Liver (tissue), 9 donors: ENCODE data around the gene COL4A4. TPM values are rescaled to one million over a fixed set of nuclear protein-coding genes. Genes with fewer than 3 reads are reported as not detected.

ENCODE experiments used
- DNase-seq: peaks from one replicate; pipeline ENCODE4 v3.0.0-alpha.2; 2017; ENCODE audit warnings: low spot score
- H3K27ac ChIP-seq, 2 donors: one replicate each; pipeline ENCODE4 v1.7.0; 2013; ENCODE audit warnings: inconsistent platforms in 2 of 2, low read length in 2 of 2, control low read depth in 1 of 2, low read depth in 1 of 2, mild to moderate bottlenecking in 1 of 2
- H3K27me3 ChIP-seq, 4 donors: one replicate each; pipeline versions ENCODE4 v1.6.1 to v1.7.0; 2013; ENCODE audit warnings: low read length in 3 of 4, inconsistent platforms in 1 of 4, mild to moderate bottlenecking in 1 of 4, moderate library complexity in 1 of 4; ENCODE audit not compliant: control insufficient read depth in 4 of 4, insufficient read depth in 4 of 4
- H3K36me3 ChIP-seq, 4 donors: one replicate each; pipeline versions ENCODE4 v1.6.1 to v1.7.0; 2013; ENCODE audit warnings: low read length in 3 of 4, mild to moderate bottlenecking in 3 of 4, low read depth in 1 of 4, moderate library complexity in 1 of 4; ENCODE audit not compliant: control insufficient read depth in 4 of 4, insufficient read depth in 3 of 4
- H3K4me1 ChIP-seq, 4 donors: one replicate each; pipeline versions ENCODE4 v1.6.1 to v1.7.0; 2013; ENCODE audit warnings: low read length in 3 of 4, mild to moderate bottlenecking in 3 of 4, moderate library complexity in 1 of 4; ENCODE audit not compliant: control insufficient read depth in 4 of 4, insufficient read depth in 4 of 4
- H3K4me3 ChIP-seq, 3 donors: one replicate each; pipeline versions ENCODE4 v1.6.1 to v1.7.0; 2013; ENCODE audit warnings: low read length in 3 of 3, control low read depth in 1 of 3, low read depth in 1 of 3, mild to moderate bottlenecking in 1 of 3
- H3K9ac ChIP-seq, 2 donors: one replicate each; pipeline ENCODE4 v1.7.0; 2013; ENCODE audit warnings: low read length in 2 of 2, mild to moderate bottlenecking in 2 of 2, moderate library complexity in 2 of 2, control low read depth in 1 of 2, low read depth in 1 of 2
- H3K9me3 ChIP-seq, 4 donors: one replicate each; pipeline versions ENCODE4 v1.6.1 to v1.7.0; 2013; ENCODE audit warnings: low read length in 3 of 4; ENCODE audit not compliant: control insufficient read depth in 4 of 4
- EGR1 ChIP-seq, 2 donors: IDR thresholded peaks; 2 replicates each; pipeline ENCODE4 v1.6.1; 2016 to 2018; ENCODE audit warnings: antibody characterized with exemption in 2 of 2, low read depth in 2 of 2
- FOXA1 ChIP-seq: IDR thresholded peaks from 2 replicates; pipeline ENCODE4 v1.6.1; 2016; ENCODE audit warnings: antibody characterized with exemption
- FOXA2 ChIP-seq: IDR thresholded peaks from 2 replicates; pipeline ENCODE4 v1.6.1; 2016; ENCODE audit warnings: antibody characterized with exemption
- GABPA ChIP-seq, 2 donors: IDR thresholded peaks in 1 of 2; conservative IDR thresholded peaks in 1 of 2; 2 replicates each; pipeline ENCODE4 v1.6.1; 2016; ENCODE audit warnings: antibody characterized with exemption in 2 of 2, mild to moderate bottlenecking in 1 of 2, moderate library complexity in 1 of 2
- HNF4G ChIP-seq: IDR thresholded peaks from 2 replicates; pipeline ENCODE4 v1.6.1; 2016; ENCODE audit warnings: antibody characterized with exemption
- JUND ChIP-seq, 2 donors: IDR thresholded peaks; 2 replicates each; pipeline ENCODE4 v1.6.1; 2016; ENCODE audit warnings: antibody characterized with exemption in 2 of 2
- NR2F2 ChIP-seq: IDR thresholded peaks from 2 replicates; pipeline ENCODE4 v1.6.1; 2016; ENCODE audit warnings: antibody characterized with exemption
- RAD21 ChIP-seq, 2 donors: IDR thresholded peaks; 2 replicates each; pipeline ENCODE4 v1.6.1; 2016; ENCODE audit warnings: antibody characterized with exemption in 2 of 2, mild to moderate bottlenecking in 2 of 2
- RXRA ChIP-seq, 2 donors: IDR thresholded peaks; 2 replicates each; pipeline ENCODE4 v1.6.1; 2017 to 2018; ENCODE audit warnings: antibody characterized with exemption in 2 of 2, mild to moderate bottlenecking in 1 of 2
- SP1 ChIP-seq: IDR thresholded peaks from 2 replicates; pipeline ENCODE4 v1.6.1; 2018; ENCODE audit warnings: antibody characterized with exemption, mild to moderate bottlenecking
- TAF1 ChIP-seq: conservative IDR thresholded peaks from 2 replicates; pipeline ENCODE4 v1.6.1; 2016; ENCODE audit warnings: antibody characterized with exemption, mild to moderate bottlenecking
- YY1 ChIP-seq: IDR thresholded peaks from 2 replicates; pipeline ENCODE4 v1.6.1; 2016; ENCODE audit warnings: antibody characterized with exemption, mild to moderate bottlenecking
- WGBS: extraction: QIAGEN DNeasy Blood & Tissue Kit; methylation state at CpG from one replicate; pipeline ENCODE4 v1.1.7; 2013; 5-methylcytosine and 5-hydroxymethylcytosine counted together
- polyA plus RNA-seq, 2 donors: library from polyadenylated mRNA; stranded (reverse) in 1 of 2; unstranded in 1 of 2; fragments of 200-250 nt in 1 of 2; fragments of >200 nt in 1 of 2; fragmentation: Nextera tagmentation in 1 of 2; extraction: Ambion mirVana in 1 of 2; gene quantifications; one replicate each; pipeline versions ENCODE4 v1.2.1 to v1.2.3, GENCODE V29; 2013 to 2015
- total RNA-seq, 2 donors: library from RNA; depleted of rRNA; stranded (reverse); fragments of >200 nt; gene quantifications; one replicate each; pipeline ENCODE4 v1.2.3, GENCODE V29; 2014
- TF ChIP-seq, protein P1 (sequence below): IDR thresholded peaks from 2 replicates; pipeline ENCODE4 v1.6.1; 2016; ENCODE audit warnings: antibody characterized with exemption
- TF ChIP-seq, protein P2 (sequence below): IDR thresholded peaks from 2 replicates; pipeline ENCODE4 v1.6.1; 2016; ENCODE audit warnings: antibody characterized with exemption
- TF ChIP-seq, protein P3 (sequence below): IDR thresholded peaks from 2 replicates; pipeline ENCODE4 v1.6.1; 2016; ENCODE audit warnings: antibody characterized with exemption, mild to moderate bottlenecking
- donor health status: healthy.
- donor health status: healthy.
- donor health status: healthy.
- donor health status: healthy.
- donor health status: healthy.

The COL4A4 gene
- total and polyA plus RNA-seq, 4 donors, result 0.14 to 3.8 (median 0.82) TPM

DNA sequence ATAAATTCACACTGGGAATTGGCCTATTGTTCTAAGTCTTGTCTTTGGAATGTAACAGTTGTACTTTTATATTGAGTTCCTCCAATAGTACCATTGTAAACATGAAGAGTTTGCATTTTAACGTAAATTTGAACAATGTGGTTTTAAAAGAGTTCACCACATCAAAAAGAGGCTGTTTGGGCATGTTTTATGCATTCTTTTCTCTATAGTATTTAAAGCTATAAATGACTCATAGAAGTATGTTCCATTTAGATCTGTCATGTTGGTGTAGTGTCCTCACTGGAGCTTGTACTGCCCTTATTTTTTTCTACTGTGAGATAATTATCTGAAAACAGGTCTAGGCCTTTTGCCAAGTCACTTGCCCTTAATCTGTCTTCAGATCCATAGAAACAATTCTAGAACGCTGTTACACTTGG, 186.2 kb downstream of the COL4A4 start:
- H3K9me3 ChIP-seq, result no peaks in the 10 kb centered on the region
- no peak for TF ChIP-seq HNF4G
- TF ChIP-seq YY1, result no peak
- TF ChIP-seq, protein P1, sequence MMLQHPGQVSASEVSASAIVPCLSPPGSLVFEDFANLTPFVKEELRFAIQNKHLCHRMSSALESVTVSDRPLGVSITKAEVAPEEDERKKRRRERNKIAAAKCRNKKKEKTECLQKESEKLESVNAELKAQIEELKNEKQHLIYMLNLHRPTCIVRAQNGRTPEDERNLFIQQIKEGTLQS, result no peak
- TF ChIP-seq SP1, result no peak
- TF ChIP-seq TAF1, result no peak
- no peak for TF ChIP-seq EGR1 (IDR thresholded peaks at IDR 0.05; ENCODE audit: low read depth in 2 of 2)
- TF ChIP-seq FOXA1, result no peak
- no peak for TF ChIP-seq GABPA (IDR thresholded peaks at IDR 0.05 in 1 of 2, conservative IDR thresholded peaks at IDR 0.05 in 1 of 2)
- TF ChIP-seq, protein P2, sequence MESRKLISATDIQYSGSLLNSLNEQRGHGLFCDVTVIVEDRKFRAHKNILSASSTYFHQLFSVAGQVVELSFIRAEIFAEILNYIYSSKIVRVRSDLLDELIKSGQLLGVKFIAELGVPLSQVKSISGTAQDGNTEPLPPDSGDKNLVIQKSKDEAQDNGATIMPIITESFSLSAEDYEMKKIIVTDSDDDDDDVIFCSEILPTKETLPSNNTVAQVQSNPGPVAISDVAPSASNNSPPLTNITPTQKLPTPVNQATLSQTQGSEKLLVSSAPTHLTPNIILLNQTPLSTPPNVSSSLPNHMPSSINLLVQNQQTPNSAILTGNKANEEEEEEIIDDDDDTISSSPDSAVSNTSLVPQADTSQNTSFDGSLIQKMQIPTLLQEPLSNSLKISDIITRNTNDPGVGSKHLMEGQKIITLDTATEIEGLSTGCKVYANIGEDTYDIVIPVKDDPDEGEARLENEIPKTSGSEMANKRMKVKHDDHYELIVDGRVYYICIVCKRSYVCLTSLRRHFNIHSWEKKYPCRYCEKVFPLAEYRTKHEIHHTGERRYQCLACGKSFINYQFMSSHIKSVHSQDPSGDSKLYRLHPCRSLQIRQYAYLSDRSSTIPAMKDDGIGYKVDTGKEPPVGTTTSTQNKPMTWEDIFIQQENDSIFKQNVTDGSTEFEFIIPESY, result no peak
- no peak overlapping the region for H3K4me3 ChIP-seq
- no peak overlapping the region for H3K27ac ChIP-seq
- DNase-seq, result no peak
- no peaks in the 10 kb centered on the region for H3K27me3 ChIP-seq
- no peaks in the 10 kb centered on the region for H3K4me1 ChIP-seq
- no peak overlapping the region for H3K9ac ChIP-seq
- WGBS, result 88% methylated on average over 2 of the region's 2 CpGs
- peaks cover 0 to 2% (median 0%) of the 10 kb centered on the region in 4 donors for H3K36me3 ChIP-seq

DNA sequence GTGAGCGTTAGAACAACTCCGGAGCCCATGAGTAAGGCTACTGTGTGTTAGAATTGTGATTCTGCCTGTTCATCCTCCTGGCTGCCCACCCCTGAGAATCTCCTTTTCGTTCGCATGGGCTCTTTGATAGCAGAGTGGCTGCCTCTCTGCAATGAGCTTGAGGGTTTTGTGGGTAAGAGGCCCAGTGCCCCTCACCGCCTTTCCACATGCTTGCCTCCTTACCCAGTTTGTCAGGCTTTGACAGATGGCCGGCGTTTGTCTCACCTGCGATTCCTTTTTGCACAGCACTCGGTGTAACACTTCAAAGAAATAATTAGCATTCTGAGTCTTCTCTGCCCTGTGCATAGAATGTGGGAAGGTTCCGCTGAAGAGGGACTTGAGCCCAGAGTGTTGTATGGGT, 190.2 kb downstream of the COL4A4 start:
- Histone ChIP-seq H3K27me3 (no peaks in the 10 kb centered on the region), H3K9me3 (no peaks in the 10 kb centered on the region), H3K36me3 (peaks cover 0 to 2% (median 0%) of the 10 kb centered on the region in 4 donors), H3K4me3 (no peak overlapping the region), H3K9ac (no peak overlapping the region), H3K4me1 (no peaks in the 10 kb centered on the region), H3K27ac (no peak overlapping the region)
- WGBS, result 95% methylated on average over 10 of the region's 10 CpGs
- TF ChIP-seq RXRA (IDR thresholded peaks at IDR 0.05), result no peak
- no peak for TF ChIP-seq GABPA (IDR thresholded peaks at IDR 0.05 in 1 of 2, conservative IDR thresholded peaks at IDR 0.05 in 1 of 2)
- TF ChIP-seq FOXA1, result no peak
- TF ChIP-seq, protein P3, sequence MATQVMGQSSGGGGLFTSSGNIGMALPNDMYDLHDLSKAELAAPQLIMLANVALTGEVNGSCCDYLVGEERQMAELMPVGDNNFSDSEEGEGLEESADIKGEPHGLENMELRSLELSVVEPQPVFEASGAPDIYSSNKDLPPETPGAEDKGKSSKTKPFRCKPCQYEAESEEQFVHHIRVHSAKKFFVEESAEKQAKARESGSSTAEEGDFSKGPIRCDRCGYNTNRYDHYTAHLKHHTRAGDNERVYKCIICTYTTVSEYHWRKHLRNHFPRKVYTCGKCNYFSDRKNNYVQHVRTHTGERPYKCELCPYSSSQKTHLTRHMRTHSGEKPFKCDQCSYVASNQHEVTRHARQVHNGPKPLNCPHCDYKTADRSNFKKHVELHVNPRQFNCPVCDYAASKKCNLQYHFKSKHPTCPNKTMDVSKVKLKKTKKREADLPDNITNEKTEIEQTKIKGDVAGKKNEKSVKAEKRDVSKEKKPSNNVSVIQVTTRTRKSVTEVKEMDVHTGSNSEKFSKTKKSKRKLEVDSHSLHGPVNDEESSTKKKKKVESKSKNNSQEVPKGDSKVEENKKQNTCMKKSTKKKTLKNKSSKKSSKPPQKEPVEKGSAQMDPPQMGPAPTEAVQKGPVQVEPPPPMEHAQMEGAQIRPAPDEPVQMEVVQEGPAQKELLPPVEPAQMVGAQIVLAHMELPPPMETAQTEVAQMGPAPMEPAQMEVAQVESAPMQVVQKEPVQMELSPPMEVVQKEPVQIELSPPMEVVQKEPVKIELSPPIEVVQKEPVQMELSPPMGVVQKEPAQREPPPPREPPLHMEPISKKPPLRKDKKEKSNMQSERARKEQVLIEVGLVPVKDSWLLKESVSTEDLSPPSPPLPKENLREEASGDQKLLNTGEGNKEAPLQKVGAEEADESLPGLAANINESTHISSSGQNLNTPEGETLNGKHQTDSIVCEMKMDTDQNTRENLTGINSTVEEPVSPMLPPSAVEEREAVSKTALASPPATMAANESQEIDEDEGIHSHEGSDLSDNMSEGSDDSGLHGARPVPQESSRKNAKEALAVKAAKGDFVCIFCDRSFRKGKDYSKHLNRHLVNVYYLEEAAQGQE, result no peak
- no peak for TF ChIP-seq FOXA2
- no peak for TF ChIP-seq NR2F2
- TF ChIP-seq, protein P1, result no peak
- TF ChIP-seq EGR1 (IDR thresholded peaks at IDR 0.05; ENCODE audit: low read depth in 2 of 2), result no peak
- no peak for TF ChIP-seq JUND (IDR thresholded peaks at IDR 0.05)
- no peak for TF ChIP-seq HNF4G
- no peak for TF ChIP-seq SP1
- TF ChIP-seq RAD21 (IDR thresholded peaks at IDR 0.05), result no peak
- TF ChIP-seq TAF1, result no peak
- no peak for DNase-seq
